IPS DF 6.9 (cell line): Measurements from ENCODE around the gene ATOSA.

Experiments used
- DNase-seq: peaks from one replicate; pipeline ENCODE4 v3.0.0-alpha.2; 2013; ENCODE audit warnings: low read depth, low spot score
- H3K27ac ChIP-seq: one replicate; pipeline ENCODE4 v1.5.1; 2013; ENCODE audit warnings: low read length, control low read depth
- H3K27me3 ChIP-seq: 2 replicates; pipeline ENCODE4 v1.6.1; 2013; ENCODE audit warnings: mild to moderate bottlenecking, low read length; ENCODE audit not compliant: control insufficient read depth, insufficient read depth
- H3K36me3 ChIP-seq: 2 replicates; pipeline ENCODE4 v1.6.1; 2013; ENCODE audit warnings: low read length; ENCODE audit not compliant: control insufficient read depth, insufficient read depth
- H3K4me1 ChIP-seq: 2 replicates; pipeline ENCODE4 v1.6.1; 2013; ENCODE audit warnings: low read length; ENCODE audit not compliant: control insufficient read depth, insufficient read depth
- H3K4me3 ChIP-seq: 2 replicates; pipeline ENCODE4 v1.5.1; 2013; ENCODE audit warnings: mild to moderate bottlenecking, low read length
- H3K9me3 ChIP-seq: 2 replicates; pipeline ENCODE4 v1.6.1; 2013; ENCODE audit warnings: low read length, inconsistent platforms; ENCODE audit not compliant: control insufficient read depth, insufficient read depth
- WGBS: extraction: QIAGEN DNeasy Blood & Tissue Kit; methylation state at CpG from one replicate; pipeline ENCODE4 v1.1.7; 2013; ENCODE audit warnings: mixed read lengths, missing lambda C conversion rate; ENCODE audit not compliant: insufficient read length, insufficient coverage; 5-methylcytosine and 5-hydroxymethylcytosine counted together

Gene ATOSA

GRCh38 chr15:52673312-52673711 is 5.9 kb downstream of the ATOSA start:
- H3K27ac ChIP-seq, result no peak overlapping the region
- DNase-seq, result no peak
- H3K27me3 ChIP-seq, result no peaks in the 10 kb centered on the region
- no peak overlapping the region for H3K4me3 ChIP-seq
- WGBS, result no CpG with 5 or more reads among the region's 2 CpGs
- no peaks in the 10 kb centered on the region for H3K4me1 ChIP-seq
- no peaks in the 10 kb centered on the region for H3K36me3 ChIP-seq
- H3K9me3 ChIP-seq, result no peaks in the 10 kb centered on the region

GRCh38 chr15:52672661-52673060 is 6.5 kb downstream of the ATOSA start:
- Histone ChIP-seq H3K27ac (no peak overlapping the region), H3K36me3 (no peaks in the 10 kb centered on the region), H3K4me1 (no peaks in the 10 kb centered on the region), H3K27me3 (no peaks in the 10 kb centered on the region), H3K9me3 (no peaks in the 10 kb centered on the region), H3K4me3 (no peak overlapping the region)
- no peak for DNase-seq
- WGBS, result no CpG with 5 or more reads among the region's 1 CpG

DNA sequence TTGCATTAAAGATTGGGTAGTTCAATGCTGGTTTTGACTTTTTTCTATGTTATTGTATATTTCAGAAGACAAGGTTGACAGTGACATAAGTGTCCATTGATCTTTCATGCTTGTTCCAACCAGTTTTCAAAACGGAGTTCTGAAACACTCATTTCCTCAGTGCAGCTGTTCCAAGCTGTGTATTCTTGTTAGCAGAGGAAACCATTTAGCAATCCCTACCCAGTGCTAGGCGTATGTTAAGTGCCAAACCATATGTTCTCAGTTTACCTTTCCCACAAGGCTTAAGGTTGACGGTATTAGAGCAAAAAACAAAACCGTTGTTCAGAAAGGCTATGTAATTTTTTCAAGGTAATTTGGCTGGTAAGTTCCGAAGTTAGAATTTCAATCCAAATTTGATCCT is 9.1 kb downstream of the ATOSA start:
- H3K9me3 ChIP-seq, result no peaks in the 10 kb centered on the region
- H3K27ac ChIP-seq, result no peak overlapping the region
- H3K27me3 ChIP-seq, result no peaks in the 10 kb centered on the region
- no peak overlapping the region for H3K4me3 ChIP-seq
- no peaks in the 10 kb centered on the region for H3K4me1 ChIP-seq
- no CpG with 5 or more reads among the region's 5 CpGs for WGBS
- H3K36me3 ChIP-seq, result no peaks in the 10 kb centered on the region
- no peak for DNase-seq

- Histone ChIP-seq H3K9me3 (no peaks in the 10 kb centered on the region), H3K36me3 (no peaks in the 10 kb centered on the region), H3K4me3 (no peak overlapping the region), H3K27me3 (no peaks in the 10 kb centered on the region), H3K27ac (no peak overlapping the region), H3K4me1 (no peaks in the 10 kb centered on the region)
- no CpG with 5 or more reads among the region's 4 CpGs for WGBS
- no peak for DNase-seq
Observed at GRCh38 chr15:52668133-52668532, 11.1 kb downstream of the ATOSA start.

GRCh38 chr15:52667597-52667996 is 11.6 kb downstream of the ATOSA start:
- H3K27ac ChIP-seq, result no peak overlapping the region
- no peak for DNase-seq
- H3K4me1 ChIP-seq, result no peaks in the 10 kb centered on the region
- no CpG with 5 or more reads among the region's 3 CpGs for WGBS
- no peaks in the 10 kb centered on the region for H3K36me3 ChIP-seq
- H3K9me3 ChIP-seq, result no peaks in the 10 kb centered on the region
- no peaks in the 10 kb centered on the region for H3K27me3 ChIP-seq
- H3K4me3 ChIP-seq, result no peak overlapping the region

DNA sequence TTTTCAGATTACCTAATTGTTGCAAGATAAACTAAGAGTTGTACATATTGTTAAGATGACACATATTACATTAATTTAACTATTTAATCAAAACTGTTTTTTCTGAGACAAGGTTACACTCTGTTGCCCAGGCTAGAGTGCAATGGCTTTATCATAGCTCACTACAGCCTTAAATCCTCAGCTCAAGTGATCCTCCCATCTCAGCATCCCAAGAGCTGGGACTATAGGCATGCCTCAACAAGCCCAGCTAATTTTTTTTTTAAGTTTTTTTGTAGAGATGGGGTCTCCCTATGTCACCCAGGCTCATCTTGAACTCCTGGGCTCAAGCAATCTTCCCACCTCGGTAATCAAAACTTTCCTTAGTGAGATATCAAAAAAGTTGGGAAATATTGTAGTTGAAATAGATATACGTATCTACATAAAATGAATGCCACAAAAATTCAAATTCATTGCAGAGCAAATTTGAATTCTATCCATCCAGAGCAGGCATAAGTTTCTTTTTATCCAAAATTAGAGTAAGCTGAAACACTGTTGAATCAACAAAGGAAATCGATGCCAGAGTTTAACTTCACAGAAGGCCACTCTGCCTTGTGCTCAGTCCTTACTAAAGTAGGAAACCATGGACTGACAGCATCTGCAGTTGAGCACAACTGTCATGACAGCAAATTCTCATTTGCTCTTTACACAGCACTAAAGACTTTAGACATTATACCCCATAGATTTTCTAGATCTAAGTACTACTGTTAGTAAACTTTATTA is 15.5 kb downstream of the ATOSA start:
- no peaks in the 10 kb centered on the region for H3K9me3 ChIP-seq
- no CpG with 5 or more reads among the region's 3 CpGs for WGBS
- no peaks in the 10 kb centered on the region for H3K4me1 ChIP-seq
- no peaks in the 10 kb centered on the region for H3K36me3 ChIP-seq
- no peak for DNase-seq
- H3K27ac ChIP-seq, result no peak overlapping the region
- H3K4me3 ChIP-seq, result no peak overlapping the region
- H3K27me3 ChIP-seq, result no peaks in the 10 kb centered on the region

DNA sequence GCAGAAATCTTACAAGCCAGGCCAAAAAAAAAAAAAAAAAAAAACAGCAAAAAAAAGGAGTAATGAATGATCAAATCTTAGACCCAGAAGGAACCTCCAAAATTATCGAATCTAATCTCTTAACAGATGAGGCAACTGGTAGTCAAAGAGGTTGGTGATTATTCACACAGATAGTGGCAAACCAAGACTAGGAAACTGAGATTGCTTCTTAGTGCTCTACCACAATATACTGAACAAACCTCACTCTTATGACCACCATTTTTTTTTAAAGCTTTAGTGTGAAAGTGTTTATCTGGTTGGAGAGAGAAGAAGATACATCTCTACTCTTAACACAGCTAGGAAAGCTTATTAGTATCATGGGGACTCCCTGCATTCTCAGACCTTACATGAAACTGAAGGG is 17.3 kb downstream of the ATOSA start:
- Histone ChIP-seq H3K27ac (no peak overlapping the region), H3K4me3 (no peak overlapping the region), H3K9me3 (no peaks in the 10 kb centered on the region), H3K27me3 (no peaks in the 10 kb centered on the region), H3K4me1 (no peaks in the 10 kb centered on the region), H3K36me3 (no peaks in the 10 kb centered on the region)
- no peak for DNase-seq
- no CpG with 5 or more reads among the region's 1 CpG for WGBS

- H3K36me3 ChIP-seq, result no peaks in the 10 kb centered on the region
- no peak overlapping the region for H3K4me3 ChIP-seq
- DNase-seq, result no peak
- H3K27ac ChIP-seq, result no peak overlapping the region
- WGBS, result no CpG with 5 or more reads among the region's 3 CpGs
- H3K9me3 ChIP-seq, result no peaks in the 10 kb centered on the region
- H3K27me3 ChIP-seq, result no peaks in the 10 kb centered on the region
- H3K4me1 ChIP-seq, result no peaks in the 10 kb centered on the region
Observed at GRCh38 chr15:52660192-52660591, 19.0 kb downstream of the ATOSA start.

GRCh38 chr15:52658955-52659354 is 20.2 kb downstream of the ATOSA start:
- Histone ChIP-seq H3K9me3 (no peaks in the 10 kb centered on the region), H3K4me3 (no peak overlapping the region), H3K4me1 (no peaks in the 10 kb centered on the region), H3K36me3 (no peaks in the 10 kb centered on the region), H3K27me3 (no peaks in the 10 kb centered on the region), H3K27ac (no peak overlapping the region)
- no CpG with 5 or more reads among the region's 1 CpG for WGBS
- no peak for DNase-seq

GRCh38 chr15:52657338-52657737 is 21.9 kb downstream of the ATOSA start:
- Histone ChIP-seq H3K9me3 (no peaks in the 10 kb centered on the region), H3K27ac (no peak overlapping the region), H3K36me3 (no peaks in the 10 kb centered on the region), H3K4me3 (no peak overlapping the region), H3K4me1 (no peaks in the 10 kb centered on the region), H3K27me3 (no peaks in the 10 kb centered on the region)
- DNase-seq, result no peak
- WGBS, result no CpG with 5 or more reads among the region's 1 CpG

GRCh38 chr15:52656412-52656811 is 22.8 kb downstream of the ATOSA start:
- Histone ChIP-seq H3K27ac (no peak overlapping the region), H3K9me3 (no peaks in the 10 kb centered on the region), H3K27me3 (no peaks in the 10 kb centered on the region), H3K4me1 (no peaks in the 10 kb centered on the region), H3K4me3 (no peak overlapping the region), H3K36me3 (no peaks in the 10 kb centered on the region)
- no peak for DNase-seq
